Stimulated activated CD8-positive, alpha-beta memory T cell treated with anti-CD3 and anti-CD28 coated beads, Interleukin-7, amount 100 ng/mL, for 24 hours (primary cell): Measurements from ENCODE around the gene CD300LB.

Experiments
- DNase-seq: peaks from one replicate; pipeline ENCODE4 v3.0.0-alpha.2; 2020; ENCODE audit warnings: low read depth

Gene CD300LB

GRCh38 chr17:74549343-74549742 lies 18.1 kb upstream of the CD300LB start:
- DNase-seq, result no peak

- no peak for DNase-seq
These were observed 16.5 kb upstream of the CD300LB start for GRCh38 chr17:74547736-74548135.

- no peak for DNase-seq
These were observed 16.0 kb upstream of the CD300LB start for GRCh38 chr17:74547264-74547663.

- DNase-seq, result no peak
These were observed 15.3 kb upstream of the CD300LB start for GRCh38 chr17:74546586-74546985.

DNA sequence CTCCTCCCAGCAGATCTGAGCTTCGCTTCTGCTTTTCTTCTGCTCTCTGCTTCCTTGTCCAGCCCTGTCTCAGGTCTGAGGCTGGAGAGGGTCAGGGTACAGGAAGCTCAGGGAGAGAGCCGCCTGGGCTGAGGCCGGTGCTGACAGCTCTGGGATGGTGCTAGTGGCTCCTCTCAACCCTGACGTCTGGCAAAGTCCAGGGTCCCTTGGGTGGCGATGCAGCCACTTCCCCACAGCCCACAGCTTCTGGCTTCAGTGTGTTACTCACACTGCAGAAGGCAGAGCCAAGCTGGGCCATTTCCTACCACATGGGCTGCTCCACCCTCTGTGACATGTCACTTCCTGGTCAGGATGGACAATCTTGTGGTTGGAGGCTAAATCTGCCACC lies 14.6 kb upstream of the CD300LB start, which contains the start of gene CD300C:
Gene CD300C (minus strand): TSS at position 273 of the 388 bp plus-strand sequence. CDS start 333 bp downstream, outside the sequence.
- DNase-seq, result no peak

GRCh38 chr17:74544991-74545842 lies 13.9 kb upstream of the CD300LB start:
- DNase-seq, result no peak

DNA sequence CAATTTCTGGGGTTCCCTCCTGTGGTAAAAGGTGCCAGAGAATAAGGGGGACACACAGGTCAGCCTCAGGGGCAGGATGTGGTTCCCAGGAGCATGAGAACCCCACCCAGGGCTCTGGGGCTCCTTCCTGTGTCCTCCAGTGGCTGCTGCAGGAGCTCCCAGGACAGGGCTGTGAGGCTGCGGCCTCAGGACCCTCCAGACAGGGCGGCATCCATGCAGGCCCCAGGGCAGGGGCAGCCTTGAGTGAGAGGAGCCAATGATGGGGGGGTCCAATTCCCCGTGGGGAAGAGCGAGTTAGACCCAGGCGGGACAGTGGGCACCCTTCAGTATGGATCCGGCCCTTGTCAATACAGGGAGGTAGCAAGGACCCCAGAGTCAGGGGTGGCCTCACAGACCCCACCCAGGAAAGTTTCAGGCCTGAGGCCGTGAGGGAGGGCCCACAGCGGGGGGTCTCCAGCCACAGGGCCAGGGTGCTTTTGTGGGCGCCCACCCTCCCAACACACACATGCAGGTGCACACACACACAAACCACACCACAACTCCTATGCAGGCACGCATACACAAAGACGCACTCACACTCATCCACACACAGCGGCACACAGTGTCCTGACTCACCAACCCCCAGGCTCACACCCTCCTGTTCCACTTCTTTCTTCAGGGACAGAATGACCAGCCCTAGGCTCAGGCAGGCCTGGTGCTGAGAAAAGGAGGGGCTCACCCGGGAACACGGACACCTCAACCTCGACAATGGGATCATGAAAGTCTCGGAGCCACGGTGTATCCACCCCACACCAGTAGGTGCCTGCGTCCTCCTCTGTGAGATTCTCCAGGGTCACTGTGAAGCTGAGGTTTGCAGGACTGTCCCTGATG lies 12.9 kb upstream of the CD300LB start:
- no peak for DNase-seq

DNA sequence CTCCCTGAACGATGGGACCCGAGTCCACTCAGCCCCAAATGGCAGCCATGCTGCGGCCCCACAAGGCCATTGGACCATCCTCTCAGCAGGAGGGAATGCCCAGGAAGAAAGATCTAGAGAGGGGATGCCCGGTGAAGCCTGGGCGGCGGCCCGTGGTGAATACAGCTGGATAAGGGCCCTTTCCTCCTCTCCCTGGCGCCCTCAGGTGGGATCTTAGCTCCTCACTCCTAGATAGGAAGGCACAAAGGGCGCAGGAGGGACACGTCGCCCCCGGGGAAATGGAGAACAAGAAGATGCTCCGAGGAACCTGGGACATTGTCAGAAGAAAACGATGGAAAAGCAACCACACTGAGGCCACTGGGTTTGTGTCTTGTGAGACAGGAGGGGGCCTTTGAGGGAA lies 12.1 kb upstream of the CD300LB start:
- DNase-seq, result no peak

GRCh38 chr17:74542727-74543383 lies 11.6 kb upstream of the CD300LB start:
- DNase-seq, result no peak

- no peak for DNase-seq
These were observed 10.9 kb upstream of the CD300LB start for GRCh38 chr17:74542166-74542565.

DNA sequence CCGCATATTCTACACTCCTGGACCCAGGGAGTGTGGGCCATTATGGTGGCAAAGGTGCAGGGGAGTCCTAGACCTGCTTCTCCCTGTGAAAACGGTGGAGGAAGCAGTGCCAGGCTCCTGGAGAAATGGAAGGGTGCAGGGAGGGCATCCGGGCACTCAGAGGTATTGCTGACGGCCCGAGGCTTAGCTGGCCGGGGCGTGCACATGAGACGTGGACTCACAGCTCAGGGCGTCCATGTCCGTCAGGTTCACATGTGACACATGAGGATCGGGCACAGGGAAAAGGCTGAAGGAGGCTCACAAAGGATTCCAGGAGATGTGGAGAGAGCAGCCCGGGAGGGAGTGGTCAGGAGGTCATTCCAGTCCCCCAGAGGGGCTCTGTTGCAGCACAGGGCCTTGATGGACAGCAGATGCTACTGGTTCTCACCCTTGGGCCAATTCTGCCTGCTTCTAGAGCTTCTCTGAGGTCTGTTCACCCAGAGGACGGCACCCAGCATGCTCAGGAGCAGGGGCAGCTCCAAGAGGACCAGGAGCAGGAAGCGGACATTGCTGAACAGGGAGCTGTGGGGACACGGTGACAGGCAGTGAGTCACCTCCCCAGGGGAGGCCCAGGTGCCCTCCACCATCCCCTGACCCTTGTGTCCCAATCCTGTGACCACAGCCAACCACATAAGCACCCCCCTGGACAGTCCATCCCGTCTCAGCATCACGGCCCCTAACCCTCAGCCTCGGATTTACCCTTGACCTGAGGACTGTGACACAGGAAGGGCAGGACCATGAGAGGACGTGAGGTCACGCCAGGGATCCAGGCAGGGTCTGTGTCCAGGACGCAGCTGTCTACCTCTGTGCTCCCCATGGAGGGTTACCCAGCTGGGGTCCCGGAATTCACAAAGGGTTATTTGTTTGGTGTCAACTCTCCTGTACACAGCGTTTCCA lies 10.2 kb upstream of the CD300LB start:
- DNase-seq, result no peak

- DNase-seq, result no peak
These were observed 8.1 kb upstream of the CD300LB start for GRCh38 chr17:74539281-74539820.

GRCh38 chr17:74536890-74537289 lies 5.6 kb upstream of the CD300LB start:
- DNase-seq, result no peak

DNA sequence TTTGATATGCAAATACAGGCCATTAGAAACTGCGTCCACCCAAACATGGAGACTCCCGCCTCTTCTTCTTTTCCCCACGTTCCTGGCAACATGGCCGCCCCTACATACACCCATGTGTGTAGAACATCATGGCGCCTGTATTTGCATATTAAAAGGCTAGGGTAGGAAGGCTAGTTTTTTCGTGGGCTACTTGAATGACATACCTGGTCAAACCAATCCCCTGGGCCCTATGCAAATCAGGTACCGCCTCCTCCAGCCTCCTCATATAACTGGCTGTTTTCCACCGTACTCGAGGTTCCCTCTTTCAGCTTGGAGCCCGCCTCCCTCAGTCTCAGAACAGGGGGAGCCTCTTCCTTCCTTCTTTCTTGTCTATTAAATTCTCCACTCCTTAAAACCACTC lies 840 bp upstream of the CD300LB start:
- no peak for DNase-seq

GRCh38 chr17:74530831-74531150 lies 484 bp downstream of the CD300LB start:
- DNase-seq, result no peak

DNA sequence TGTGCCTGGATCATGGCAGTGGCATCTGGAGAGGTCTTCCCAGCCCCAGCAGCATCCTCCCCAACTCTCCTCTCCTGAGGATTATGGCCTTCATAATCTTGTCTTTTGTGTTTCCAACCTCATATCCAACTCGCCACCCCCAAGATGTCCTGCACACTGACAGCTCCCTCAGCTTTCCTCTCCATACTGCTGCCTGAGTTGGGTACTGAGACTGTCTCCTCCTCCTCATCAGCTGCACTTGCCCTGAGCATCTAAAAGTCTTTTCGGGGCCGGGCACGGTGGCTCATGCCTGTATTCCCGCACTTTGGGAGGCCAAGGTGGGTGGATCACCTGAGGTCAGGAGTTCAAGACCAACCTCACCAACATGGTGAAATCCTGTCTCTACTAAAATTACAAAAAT lies 2.0 kb downstream of the CD300LB start:
- no peak for DNase-seq

DNA sequence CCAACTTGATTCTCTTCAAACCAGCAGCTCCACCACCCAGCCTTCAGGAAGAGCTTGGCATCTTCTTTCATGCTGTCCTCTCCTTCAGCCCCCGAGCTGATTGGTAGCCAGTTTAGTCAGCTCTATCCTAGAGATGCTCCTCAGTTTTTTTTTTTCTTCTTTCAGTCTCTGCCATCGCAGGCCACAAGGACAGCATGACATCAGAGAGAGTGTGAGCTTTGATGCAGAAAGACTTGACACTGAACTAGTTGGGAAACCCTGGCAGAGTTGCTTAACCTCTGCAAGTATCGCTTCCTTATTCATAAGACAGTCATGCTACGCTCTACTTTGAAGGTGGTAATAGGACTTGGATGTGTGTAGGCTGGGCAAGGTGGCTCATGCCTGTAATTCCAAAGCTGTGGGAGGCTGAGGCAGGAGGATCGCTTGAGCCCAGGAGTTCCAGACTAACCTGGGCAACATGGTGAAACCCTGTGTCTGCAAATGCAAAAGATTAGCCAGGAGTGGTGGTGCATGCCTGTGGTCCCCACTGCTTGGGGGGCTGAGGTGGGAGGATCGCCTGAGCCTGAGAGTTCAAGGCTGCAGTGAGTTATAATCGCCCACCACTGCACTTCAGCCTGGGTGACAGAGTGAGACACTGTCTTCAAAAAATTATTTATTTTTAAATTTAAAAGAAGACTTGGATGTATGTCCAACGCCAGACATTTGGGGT lies 2.6 kb downstream of the CD300LB start:
- DNase-seq, result no peak

GRCh38 chr17:74527756-74528155 lies 3.5 kb downstream of the CD300LB start:
- DNase-seq, result no peak

DNA sequence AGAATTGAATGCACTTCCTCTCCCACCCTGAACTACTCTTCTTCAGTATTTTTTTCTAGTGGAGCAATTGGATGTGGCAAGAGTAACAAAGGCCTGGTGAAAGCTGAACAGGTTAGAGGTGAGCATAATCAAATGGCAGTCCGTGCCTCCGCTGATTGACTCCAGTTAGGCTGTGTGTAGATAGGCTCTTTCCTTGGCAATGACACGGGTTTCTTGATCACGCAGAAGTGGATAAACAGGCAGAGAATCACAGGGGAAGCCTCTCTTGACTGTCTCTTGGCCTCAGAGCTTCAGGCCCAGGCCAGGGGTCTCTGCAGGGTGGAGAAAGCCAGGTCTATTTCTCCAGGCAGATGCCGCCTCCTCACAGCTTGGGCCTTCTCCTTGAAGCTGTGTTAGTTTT lies 4.2 kb downstream of the CD300LB start:
- no peak for DNase-seq

DNA sequence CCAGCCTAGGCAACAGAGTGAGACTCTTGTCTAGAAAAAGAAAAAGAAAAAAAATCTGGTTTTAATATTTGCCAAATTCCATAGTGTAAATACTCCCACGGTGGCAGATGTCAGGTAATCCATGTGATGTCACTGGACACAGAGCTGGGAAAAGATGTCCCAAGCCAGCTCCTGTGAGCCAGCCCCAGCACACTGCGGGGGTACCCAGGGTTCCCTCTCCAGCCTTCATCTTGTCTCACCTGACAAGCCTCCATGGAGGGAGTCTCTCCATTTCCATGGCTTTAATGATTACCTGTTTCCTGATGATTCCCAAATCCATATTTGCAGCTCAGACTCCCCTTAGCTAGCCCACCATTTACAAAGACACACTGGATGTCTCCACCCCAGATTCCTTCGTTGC lies 4.6 kb downstream of the CD300LB start:
- no peak for DNase-seq
